Rectal smooth muscle tissue (tissue), 1 donor: ENCODE data around the gene RFX4.

Experiments used
- H3K27ac ChIP-seq: one replicate; pipeline ENCODE4 v1.7.0; 2013; ENCODE audit warnings: low read depth, low read length, inconsistent platforms
- H3K27me3 ChIP-seq: one replicate; pipeline ENCODE4 v1.7.0; 2013; ENCODE audit warnings: low read length; ENCODE audit not compliant: control insufficient read depth, insufficient read depth
- H3K36me3 ChIP-seq: one replicate; pipeline ENCODE4 v1.7.0; 2013; ENCODE audit warnings: low read length; ENCODE audit not compliant: control insufficient read depth, insufficient read depth
- H3K4me1 ChIP-seq: one replicate; pipeline ENCODE4 v1.7.0; 2013; ENCODE audit warnings: low read length; ENCODE audit not compliant: control insufficient read depth, insufficient read depth
- H3K4me3 ChIP-seq: one replicate; pipeline ENCODE4 v1.7.0; 2013; ENCODE audit warnings: low read length
- H3K9ac ChIP-seq: one replicate; pipeline ENCODE4 v1.7.0; 2013; ENCODE audit warnings: low read length

The RFX4 gene

GRCh38 chr12:106790020-106790419 is 207.2 kb downstream of the RFX4 start:
- no peak overlapping the region for H3K4me3 ChIP-seq
- no peaks in the 10 kb centered on the region for H3K4me1 ChIP-seq
- H3K9ac ChIP-seq: no peak overlapping the region
- no peaks in the 10 kb centered on the region for H3K27me3 ChIP-seq
- H3K36me3 ChIP-seq: peaks cover 6% of the 10 kb centered on the region
- H3K27ac ChIP-seq: no peak overlapping the region

DNA sequence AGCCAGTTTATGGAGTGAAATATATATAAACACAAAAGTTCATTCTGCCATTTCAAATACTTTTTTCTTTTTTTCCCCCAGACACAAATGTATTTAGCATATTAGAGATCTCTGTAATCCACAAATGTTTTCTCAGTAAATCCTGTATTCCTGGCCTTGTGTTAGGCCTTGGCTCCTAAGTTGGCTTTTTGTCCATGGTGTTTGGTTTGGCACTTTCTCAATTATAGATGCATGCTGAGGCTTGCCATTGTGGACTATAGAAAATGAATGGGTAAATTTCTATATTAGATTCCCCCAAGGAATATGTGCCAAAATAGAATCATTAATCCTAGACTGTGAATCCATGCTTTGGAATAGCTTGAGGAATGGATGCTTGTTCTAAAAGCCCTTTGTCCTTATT is 208.7 kb downstream of the RFX4 start:
- Histone ChIP-seq H3K27me3 (no peaks in the 10 kb centered on the region), H3K36me3 (peaks cover 6% of the 10 kb centered on the region), H3K9ac (no peak overlapping the region), H3K4me3 (no peak overlapping the region), H3K4me1 (no peaks in the 10 kb centered on the region), H3K27ac (no peak overlapping the region)

DNA sequence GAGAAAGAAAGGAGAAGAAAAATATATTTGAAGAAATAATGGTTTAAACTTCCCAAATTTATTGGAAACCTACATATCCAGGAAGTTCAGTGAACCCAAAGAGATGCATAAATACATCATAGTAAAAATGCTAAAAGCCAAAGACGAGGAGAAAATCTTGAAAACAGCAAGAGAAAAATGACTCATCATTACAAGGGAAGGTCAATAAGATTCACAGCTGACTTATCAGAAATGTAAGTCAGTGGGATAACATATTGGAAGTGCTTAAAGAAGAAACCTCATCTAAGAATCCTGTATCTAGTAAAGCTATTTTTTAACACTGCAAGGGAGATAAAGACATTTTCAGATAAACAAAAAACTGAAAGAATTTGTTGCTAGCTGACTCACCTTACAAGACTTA is 211.6 kb downstream of the RFX4 start:
- H3K9ac ChIP-seq: no peak overlapping the region
- H3K27ac ChIP-seq: no peak overlapping the region
- H3K4me1 ChIP-seq: no peaks in the 10 kb centered on the region
- no peak overlapping the region for H3K4me3 ChIP-seq
- H3K27me3 ChIP-seq: no peaks in the 10 kb centered on the region
- peaks cover 6% of the 10 kb centered on the region for H3K36me3 ChIP-seq

DNA sequence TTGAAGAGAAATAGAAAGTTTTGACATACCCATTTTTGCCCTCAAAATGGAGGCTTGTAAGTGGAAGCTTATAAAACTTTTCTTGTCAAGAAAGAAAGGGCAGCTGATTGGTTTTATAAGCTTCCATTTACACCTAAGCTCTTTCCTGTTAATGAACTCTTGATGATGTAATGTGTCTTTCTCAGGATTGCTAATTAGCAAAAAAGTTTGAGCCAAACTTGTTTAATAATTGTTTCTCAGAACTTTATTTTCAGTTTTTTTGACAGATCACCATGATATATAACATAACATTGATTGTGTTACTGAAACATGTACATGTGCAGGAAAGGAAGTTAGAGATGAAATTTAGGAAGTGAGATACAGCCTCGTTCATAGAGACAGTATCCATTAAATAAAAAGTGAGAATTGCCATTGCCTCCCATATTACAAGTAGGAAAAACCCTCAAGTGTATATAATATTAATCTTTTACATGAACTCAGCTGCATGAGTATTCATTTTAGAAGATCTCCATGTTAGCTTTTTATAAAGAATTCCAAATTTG is 218.4 kb downstream of the RFX4 start:
- H3K4me1 ChIP-seq: peaks cover 3% of the 10 kb centered on the region
- no peaks in the 10 kb centered on the region for H3K27me3 ChIP-seq
- H3K9ac ChIP-seq: no peak overlapping the region
- no peak overlapping the region for H3K27ac ChIP-seq
- no peaks in the 10 kb centered on the region for H3K36me3 ChIP-seq
- no peak overlapping the region for H3K4me3 ChIP-seq

DNA sequence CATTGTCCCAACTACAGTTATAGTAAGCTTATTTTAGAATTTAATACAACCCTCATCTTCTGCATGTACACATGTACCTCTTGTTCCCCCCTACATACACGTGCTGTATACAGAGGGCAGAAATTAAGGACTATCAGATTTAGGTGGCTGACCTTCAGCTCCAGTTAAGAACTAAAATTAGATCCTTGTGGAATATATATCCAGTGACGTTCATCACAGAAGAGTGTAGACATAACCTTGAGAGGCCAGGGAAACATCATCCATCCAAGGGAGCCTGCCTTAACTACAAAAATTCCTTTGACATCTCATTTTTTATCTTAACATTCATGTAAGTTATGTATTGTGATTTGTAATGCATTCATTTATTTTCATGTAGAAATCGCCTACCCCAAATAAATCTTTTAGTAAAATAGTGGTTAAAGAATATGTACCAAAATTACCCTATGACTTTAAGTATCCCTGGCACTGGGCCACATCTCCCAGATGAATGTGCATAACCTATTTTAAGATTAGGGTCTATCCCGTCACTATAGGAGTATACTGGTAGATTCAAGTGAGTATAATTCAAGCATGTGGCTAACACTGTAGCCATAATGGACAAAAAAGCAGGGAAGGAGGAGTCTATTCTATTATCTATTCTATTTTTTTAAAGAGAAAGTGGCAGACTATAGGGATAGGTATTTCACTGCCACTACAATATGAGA is 219.2 kb downstream of the RFX4 start:
- no peaks in the 10 kb centered on the region for H3K36me3 ChIP-seq
- no peak overlapping the region for H3K9ac ChIP-seq
- H3K27me3 ChIP-seq: no peaks in the 10 kb centered on the region
- no peak overlapping the region for H3K27ac ChIP-seq
- H3K4me3 ChIP-seq: no peak overlapping the region
- H3K4me1 ChIP-seq: peaks cover 3% of the 10 kb centered on the region

GRCh38 chr12:106804668-106805067 is 221.9 kb downstream of the RFX4 start:
- Histone ChIP-seq H3K9ac (no peak overlapping the region), H3K4me3 (no peak overlapping the region), H3K36me3 (no peaks in the 10 kb centered on the region), H3K4me1 (peaks cover 3% of the 10 kb centered on the region), H3K27me3 (no peaks in the 10 kb centered on the region), H3K27ac (no peak overlapping the region)
